Measurements from ENCODE around the gene SPIRE2.

DNA sequence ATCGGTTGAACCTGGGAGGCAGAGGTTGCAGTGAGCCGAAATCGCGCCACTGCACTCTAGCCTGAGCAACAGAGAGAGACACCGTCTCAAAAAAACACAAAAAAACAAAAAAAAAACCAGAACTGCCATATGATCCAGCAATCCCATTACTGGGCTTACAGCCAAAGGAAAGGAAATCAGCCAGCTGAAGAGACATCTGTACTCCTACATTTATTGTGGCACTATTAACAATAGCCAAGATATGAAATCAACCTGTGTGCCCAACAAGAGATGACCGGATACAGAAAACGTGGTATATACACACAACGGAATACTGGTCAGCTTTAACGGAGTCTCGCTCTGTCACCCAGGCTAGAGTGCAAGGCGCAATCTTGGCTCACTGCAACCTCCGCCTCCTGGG lies 26.5 kb upstream of the SPIRE2 start:
- TF ChIP-seq, protein P1, sequence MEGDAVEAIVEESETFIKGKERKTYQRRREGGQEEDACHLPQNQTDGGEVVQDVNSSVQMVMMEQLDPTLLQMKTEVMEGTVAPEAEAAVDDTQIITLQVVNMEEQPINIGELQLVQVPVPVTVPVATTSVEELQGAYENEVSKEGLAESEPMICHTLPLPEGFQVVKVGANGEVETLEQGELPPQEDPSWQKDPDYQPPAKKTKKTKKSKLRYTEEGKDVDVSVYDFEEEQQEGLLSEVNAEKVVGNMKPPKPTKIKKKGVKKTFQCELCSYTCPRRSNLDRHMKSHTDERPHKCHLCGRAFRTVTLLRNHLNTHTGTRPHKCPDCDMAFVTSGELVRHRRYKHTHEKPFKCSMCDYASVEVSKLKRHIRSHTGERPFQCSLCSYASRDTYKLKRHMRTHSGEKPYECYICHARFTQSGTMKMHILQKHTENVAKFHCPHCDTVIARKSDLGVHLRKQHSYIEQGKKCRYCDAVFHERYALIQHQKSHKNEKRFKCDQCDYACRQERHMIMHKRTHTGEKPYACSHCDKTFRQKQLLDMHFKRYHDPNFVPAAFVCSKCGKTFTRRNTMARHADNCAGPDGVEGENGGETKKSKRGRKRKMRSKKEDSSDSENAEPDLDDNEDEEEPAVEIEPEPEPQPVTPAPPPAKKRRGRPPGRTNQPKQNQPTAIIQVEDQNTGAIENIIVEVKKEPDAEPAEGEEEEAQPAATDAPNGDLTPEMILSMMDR (IDR thresholded peaks at IDR 0.05): no peak
- TF ChIP-seq TCF7L2 (IDR thresholded peaks at IDR 0.05; ENCODE audit: low read depth, low read length) (no peak), POLR2AphosphoS5 (IDR thresholded peaks at IDR 0.05; ENCODE audit: low read depth, low read length) (no peak)
- TF ChIP-seq, protein P2, sequence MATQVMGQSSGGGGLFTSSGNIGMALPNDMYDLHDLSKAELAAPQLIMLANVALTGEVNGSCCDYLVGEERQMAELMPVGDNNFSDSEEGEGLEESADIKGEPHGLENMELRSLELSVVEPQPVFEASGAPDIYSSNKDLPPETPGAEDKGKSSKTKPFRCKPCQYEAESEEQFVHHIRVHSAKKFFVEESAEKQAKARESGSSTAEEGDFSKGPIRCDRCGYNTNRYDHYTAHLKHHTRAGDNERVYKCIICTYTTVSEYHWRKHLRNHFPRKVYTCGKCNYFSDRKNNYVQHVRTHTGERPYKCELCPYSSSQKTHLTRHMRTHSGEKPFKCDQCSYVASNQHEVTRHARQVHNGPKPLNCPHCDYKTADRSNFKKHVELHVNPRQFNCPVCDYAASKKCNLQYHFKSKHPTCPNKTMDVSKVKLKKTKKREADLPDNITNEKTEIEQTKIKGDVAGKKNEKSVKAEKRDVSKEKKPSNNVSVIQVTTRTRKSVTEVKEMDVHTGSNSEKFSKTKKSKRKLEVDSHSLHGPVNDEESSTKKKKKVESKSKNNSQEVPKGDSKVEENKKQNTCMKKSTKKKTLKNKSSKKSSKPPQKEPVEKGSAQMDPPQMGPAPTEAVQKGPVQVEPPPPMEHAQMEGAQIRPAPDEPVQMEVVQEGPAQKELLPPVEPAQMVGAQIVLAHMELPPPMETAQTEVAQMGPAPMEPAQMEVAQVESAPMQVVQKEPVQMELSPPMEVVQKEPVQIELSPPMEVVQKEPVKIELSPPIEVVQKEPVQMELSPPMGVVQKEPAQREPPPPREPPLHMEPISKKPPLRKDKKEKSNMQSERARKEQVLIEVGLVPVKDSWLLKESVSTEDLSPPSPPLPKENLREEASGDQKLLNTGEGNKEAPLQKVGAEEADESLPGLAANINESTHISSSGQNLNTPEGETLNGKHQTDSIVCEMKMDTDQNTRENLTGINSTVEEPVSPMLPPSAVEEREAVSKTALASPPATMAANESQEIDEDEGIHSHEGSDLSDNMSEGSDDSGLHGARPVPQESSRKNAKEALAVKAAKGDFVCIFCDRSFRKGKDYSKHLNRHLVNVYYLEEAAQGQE (IDR thresholded peaks at IDR 0.05; ENCODE audit: insufficient read depth in 1 of 2, low read depth in 2 of 2, low read length in 1 of 2): no peak

Data from Panc1 (cell line).